HG03025 (cell line): Measurements from ENCODE around the gene OR2T1.
"Not testable (repeated sequence)": the region's sequence is repeated elsewhere in the genome, so short reads cannot be mapped to it uniquely, and the experiment has no call there.

Source experiments
- ATAC-seq: cut with Tn5 transposase; IDR thresholded peaks from one replicate; pipeline ENCODE4 v1.9.1; 2021; ENCODE audit warnings: mild to moderate bottlenecking, moderate library complexity; ENCODE audit not compliant: unreplicated experiment, low FRiP score

OR2T1 gene

GRCh38 chr1:248402748-248403147 lies at the start of gene OR2T1:
Gene OR2T1, plus strand, starts transcription at chr1:248403048. Its CDS starts 3,100 bp downstream, at chr1:248406148.
- ATAC-seq, result no peak

DNA sequence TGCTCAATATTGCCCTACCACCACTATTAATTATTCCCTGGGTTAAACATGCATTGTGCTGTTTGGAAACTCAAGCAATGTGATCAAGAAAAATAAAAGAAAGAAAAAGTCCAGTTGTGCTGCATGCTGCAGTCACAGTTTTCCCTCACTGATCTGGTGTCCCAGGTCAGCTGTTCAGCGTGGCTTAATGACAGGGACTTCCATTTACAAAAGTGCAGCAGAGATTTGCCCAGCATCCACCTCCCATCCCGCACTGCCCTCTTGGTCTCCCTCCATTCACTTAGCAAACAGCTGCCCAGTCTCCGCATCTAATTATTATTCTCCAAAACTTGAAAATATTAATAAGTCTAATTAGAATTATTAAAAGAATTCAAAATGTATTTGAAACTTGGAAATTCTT lies 43.4 kb upstream of the OR2T1 start:
- no peak for ATAC-seq

GRCh38 chr1:248361121-248361715 lies 41.6 kb upstream of the OR2T1 start, which contains the start of gene OR2T4:
Gene OR2T4, plus strand, starts transcription at chr1:248361665. Its CDS starts 0 bp downstream, at chr1:248361665.
- ATAC-seq, result no peak

DNA sequence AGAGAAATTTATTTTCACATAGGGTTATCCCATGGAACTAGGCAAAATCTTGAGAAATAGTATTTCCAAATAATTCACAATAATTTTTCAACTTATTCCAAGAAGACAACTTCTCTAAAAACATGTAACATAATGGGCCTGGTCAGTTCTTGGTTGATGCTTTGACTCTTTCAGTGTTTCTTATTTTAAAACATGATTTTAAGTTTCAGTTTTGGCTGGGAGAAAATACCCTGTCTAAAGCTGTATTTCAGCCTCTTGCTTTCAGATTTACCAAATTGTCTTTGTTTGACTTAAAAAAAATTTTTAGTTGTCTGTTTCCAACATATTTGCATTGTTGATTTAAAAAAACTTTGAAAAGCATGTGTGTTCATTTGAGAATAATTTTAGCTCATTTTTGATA lies 36.2 kb upstream of the OR2T1 start:
- ATAC-seq, result no peak

GRCh38 chr1:248372394-248372793 lies 30.5 kb upstream of the OR2T1 start:
- ATAC-seq, result no peak

GRCh38 chr1:248373761-248374160 lies 29.1 kb upstream of the OR2T1 start:
- no peak for ATAC-seq

DNA sequence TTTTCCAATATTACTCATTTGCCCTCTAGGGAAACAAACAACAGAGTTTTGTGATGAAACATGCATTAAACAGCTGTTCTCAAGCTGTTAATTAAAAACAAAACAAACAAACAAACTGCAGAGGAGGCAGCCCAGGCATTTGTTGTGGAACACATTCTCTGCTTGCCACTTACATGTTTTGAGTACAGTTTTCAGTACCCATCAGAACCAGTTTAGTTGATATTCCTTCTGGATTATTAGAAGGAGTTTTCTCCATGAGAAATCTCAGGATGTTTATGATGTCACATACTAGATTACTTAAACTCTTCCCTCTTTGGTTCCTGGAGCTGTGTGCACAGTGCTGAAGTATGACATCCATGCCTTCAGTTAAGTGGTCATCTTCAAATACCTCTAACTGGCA lies 27.4 kb upstream of the OR2T1 start, which contains the start of gene OR2T6:
OR2T6 (plus strand) TSS at position 301 of the 400 bp plus-strand sequence. CDS start 11,863 bp downstream, outside the sequence.
- ATAC-seq, result no peak

GRCh38 chr1:248376916-248377315 lies 25.9 kb upstream of the OR2T1 start:
- no peak for ATAC-seq

DNA sequence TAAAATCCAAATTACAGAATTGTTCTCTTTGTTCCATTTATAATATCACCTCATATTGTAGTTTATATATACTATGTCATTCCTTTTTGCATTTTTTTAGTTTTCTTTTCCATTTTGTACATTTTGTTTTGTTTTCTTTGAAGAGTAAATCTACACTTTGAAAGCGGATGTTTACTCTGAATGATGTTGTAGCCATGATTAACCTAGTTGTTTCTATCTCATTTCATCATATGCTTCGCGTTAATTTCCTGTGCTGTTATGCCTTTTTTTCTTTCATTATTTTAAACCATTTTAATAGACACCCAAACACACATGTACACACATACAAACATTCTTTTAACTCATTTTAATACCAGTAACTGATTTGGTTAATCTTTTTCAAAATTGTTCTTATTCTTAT lies 22.0 kb upstream of the OR2T1 start:
- no peak for ATAC-seq

DNA sequence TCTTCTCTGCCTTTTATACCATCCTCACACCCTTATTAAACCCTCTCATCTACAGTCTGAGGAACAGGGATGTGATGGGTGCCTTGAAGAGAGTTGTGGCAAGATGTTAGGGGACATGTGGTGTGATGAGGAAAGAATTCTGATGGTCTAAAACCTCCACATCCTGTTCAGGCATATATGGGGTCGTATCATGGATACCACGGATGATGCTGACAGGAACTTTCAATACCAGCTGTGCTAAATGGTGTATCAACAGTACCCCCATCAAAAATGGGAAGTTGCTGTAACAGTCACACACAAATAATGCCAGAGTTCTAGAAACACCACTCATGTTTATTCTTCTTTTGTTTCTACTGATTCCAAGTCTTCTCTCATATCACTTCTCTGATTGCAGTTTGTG lies 14.4 kb upstream of the OR2T1 start:
- no peak for ATAC-seq

DNA sequence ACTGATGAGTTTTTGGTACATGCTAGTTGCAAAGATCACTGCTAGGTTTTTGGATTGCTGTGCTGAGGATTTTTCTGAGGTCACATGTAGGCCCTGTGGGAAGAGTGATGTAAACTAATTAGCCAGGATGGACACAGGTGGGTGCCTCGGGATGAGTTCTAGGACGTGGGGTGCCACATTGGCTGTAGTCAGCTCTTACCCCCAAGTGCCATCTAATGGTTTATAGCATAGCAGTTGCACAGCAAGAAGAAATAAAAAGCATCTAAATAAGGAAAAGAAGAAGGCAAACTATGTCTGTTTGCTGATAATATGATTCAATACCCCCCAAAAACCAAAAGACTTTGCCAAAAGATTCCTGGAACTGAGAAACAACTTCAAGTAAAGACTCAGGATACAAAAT lies 9.8 kb upstream of the OR2T1 start:
- ATAC-seq, result no peak

GRCh38 chr1:248404024-248404423 lies 1.2 kb downstream of the OR2T1 start:
- no peak for ATAC-seq

DNA sequence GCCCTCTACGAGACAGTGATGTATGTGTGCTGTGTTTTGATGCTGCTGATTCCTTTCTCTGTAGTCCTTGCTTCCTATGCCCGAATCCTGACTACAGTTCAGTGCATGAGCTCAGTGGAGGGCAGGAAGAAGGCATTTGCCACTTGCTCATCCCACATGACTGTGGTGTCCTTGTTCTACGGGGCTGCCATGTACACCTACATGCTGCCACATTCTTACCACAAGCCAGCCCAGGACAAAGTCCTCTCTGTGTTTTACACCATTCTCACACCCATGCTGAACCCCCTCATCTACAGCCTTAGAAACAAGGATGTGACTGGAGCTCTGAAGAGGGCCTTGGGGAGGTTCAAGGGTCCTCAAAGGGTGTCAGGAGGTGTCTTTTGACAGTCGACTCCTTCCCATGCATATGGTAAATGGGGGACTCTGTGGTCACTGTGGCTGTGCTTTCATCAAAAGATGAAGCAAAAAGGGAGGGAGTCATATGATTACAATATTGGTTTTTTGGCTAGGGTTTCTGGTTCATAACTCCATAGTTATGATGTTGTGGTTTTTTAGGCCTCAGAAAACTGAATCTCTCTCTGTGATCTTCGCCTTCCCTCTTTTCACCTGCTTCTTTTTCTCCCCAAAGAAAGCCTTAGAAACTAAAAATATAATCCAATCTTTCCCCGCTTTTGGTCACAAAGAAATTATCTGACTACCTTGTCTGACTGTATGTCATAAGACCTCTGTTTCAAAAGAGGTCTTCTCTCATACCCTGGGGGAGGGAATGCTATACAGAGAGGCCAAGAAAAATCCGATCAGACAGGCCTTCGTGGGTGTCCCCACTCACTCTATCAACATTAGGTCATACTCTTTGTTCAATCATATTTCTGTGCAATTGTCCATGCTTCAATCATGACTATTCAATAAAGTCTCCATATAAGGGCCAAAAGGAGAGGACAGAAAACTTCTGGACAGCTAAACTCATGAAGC lies 4.2 kb downstream of the OR2T1 start:
- ATAC-seq, result no peak

GRCh38 chr1:248416226-248416625 lies 13.4 kb downstream of the OR2T1 start:
- ATAC-seq, result no peak

DNA sequence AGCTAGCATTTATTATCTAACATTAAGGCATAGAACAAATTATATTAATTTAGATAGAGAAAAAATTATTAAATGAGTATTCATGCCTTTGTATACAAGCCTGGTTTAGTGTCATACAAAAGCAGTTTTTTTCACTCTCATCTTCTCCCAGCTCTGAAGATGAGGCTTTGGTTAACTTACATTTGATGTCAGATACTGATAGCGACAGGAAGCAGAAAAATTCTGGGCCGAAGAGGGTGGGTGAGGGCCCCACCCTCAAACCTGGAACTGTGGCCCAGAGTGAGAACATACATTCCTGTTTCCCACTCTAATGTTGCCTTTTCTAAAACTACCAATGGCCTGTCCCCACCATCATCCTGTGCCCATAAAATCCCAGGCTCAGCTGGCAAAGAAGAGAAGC lies 15.0 kb downstream of the OR2T1 start:
- ATAC-seq, result no peak

DNA sequence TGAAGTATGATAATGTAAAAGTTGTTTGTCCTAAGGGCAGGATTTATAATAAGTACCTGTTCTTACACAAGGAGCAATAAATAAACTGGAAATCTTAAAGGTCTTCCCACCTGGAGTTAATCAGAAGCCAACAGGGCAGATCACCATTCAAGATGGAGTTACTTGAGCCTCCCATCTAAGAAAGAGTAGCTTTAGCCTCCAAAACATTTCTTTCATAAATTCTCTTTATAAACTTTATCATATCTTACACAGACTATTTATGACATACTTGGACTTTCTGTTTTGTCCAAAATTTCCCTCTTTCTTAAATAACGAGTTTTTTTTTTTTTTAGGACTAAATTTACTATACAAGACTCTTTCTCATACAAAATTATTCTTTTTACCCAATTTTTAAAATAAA lies 18.5 kb downstream of the OR2T1 start:
- ATAC-seq, result no peak

- ATAC-seq, result peak; percentile 41
These were observed 24.8 kb downstream of the OR2T1 start for GRCh38 chr1:248427526-248428191.

- peak; percentile 97 for ATAC-seq
These were observed 25.3 kb downstream of the OR2T1 start for GRCh38 chr1:248428192-248428533.

DNA sequence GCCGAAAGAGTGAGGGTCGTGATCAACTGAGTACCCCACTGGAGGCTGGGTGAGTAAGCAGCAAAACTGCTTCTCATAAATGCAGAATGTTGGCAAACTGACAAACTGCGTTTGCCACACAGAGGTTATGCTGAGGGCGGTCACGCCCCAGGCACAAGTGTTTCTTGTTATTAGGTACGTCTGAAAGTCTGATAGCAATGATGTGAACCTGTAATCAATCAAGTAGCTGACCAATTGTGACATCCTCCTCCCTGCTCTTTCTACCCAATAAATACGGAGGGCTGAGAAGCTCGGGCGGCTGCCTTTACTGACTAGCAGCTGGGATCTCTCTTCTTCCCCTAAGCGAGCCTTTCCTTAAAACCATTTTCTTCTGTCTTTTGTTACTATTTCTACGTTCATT lies 28.8 kb downstream of the OR2T1 start:
- ATAC-seq, result not testable (repeated sequence)

DNA sequence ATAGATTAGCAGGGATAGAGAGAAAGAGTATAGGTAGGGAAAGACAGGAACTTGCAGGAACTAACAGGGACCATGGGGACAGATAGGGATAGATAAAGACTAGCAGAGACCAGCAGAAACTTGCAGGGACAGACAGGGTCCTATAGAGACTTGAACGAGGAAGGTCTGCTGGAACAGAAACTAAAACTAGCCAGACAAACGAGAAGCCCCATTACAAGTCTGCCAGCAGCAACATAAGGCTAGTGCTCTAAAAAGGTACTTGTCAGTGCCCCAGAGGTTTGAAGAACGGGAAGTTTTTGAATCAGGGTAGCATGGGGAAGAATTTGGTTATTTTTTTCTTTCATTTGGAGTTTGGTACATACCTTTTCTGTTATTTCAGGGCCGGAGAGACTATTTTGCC lies 29.4 kb downstream of the OR2T1 start:
- ATAC-seq, result not testable (repeated sequence)

DNA sequence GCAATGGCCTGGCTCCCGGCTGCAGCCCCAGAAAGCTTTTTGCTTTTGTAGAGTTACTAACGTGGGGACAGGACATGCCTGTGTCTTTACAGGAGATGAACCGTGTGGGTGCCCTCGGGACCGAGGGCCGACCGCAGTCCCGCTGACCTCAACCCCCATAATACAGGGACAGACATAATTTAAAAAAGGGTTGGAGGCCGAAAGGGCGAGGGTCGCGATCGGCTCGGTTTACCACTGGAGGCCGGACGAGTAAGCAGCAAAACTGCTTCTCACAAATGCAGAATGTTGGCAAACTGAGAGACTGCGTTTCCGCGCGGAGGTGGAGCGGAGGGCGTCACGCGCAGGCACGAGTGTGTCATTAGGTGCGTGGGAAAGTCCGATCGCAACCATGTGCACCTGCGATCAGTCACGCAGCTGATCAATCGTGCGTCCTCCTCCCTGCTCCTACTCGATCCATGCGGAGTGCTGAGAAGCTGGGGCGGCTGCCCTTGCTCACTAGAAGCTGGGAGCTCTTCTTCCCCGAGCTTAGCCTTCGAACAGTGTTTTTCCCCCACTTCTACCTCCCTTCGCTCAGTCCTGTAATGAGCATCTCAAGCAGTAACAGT lies 31.1 kb downstream of the OR2T1 start:
- not testable (repeated sequence) for ATAC-seq
